ENCODE data around the gene MAPKAPK3. TPM values are rescaled to one million over a fixed set of nuclear protein-coding genes. Genes with fewer than 3 reads are reported as not detected.
A peak's percentile ranks its signal among the peaks of the same experiment; 100 is the strongest.

Gene MAPKAPK3
- total and polyA plus RNA-seq, 2 of the 4 experiments (the other 2 are of a cell fraction) = 38.3 to 57.2 TPM

DNA sequence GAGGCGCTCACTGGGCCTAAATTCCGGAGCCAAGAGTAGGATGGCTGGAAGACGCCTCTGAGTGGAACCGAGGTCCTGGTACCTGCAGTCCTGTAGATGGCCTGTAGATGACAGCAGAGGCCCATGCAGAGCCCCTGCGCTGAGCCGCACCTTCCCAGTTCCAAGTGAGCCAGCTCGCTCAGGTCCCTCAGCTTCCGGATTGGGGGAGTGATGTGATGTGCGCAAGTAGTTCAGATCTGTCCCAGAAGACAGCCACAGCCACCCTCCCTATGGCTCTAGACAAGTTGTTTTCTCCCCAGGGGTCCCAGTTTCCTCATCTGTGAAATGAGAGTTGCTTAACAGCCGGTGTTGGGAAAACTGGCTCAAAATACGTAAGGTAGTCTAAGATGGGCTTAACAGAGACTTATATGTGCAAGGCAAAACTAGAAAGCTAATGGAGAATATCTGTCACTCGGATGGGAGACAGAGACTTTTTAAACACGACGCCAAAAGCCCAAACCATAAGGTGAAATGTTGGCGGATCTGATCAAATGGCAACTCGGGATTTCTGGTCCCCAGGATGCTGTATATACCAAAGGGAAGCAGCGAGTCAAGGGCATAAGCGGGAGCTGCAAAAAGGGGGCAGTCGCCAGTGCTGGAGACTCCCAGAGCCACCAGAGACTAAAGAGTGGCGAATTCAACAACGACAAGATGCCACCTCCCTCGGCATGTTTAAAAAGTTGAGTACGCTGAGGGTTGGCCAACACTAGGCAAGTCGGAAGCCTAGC is 765 bp upstream of the MAPKAPK3 start:
- in situ Hi-C loops (cut with MboI; ENCODE audit: low sequenced_read_pairs) = loop anchor here (5.0 to 25.0 kb wide), 2 partner anchors 756 to 1071 kb away; no protein-coding TSS in a partner anchor
- POLR2A ChIA-PET (ENCODE audit: unreplicated experiment) = interaction anchor here (0.7 kb wide), 1 partner anchor 14 kb away, joined by 4 read pairs; no protein-coding TSS in a partner anchor
- H2BK120ac ChIP-seq (ENCODE audit: low read depth, low read length) = no peak overlapping the region
- peak overlapping the region; percentile 47 for H3K9ac ChIP-seq (ENCODE audit: low read depth, low read length)
- no peak overlapping the region for H4K91ac ChIP-seq (ENCODE audit: insufficient read depth, low read depth, low read length)
- no peak overlapping the region for H2BK20ac ChIP-seq (ENCODE audit: low read depth, low read length)
- ATAC-seq (ENCODE audit: low read depth) (peak; percentile 52), DNase-seq (peak; percentile 79)
- no peak overlapping the region for H3K56ac ChIP-seq (ENCODE audit: extremely low read depth, insufficient read depth, low read length)
- no peaks in the 10 kb centered on the region for H3K36me3 ChIP-seq (ENCODE audit: control insufficient read depth, insufficient read depth, low read length)
- H3K14ac ChIP-seq (replicated peaks; ENCODE audit: low read depth, low read length) = no peak overlapping the region
- no peaks in the 10 kb centered on the region for H3K9me3 ChIP-seq (ENCODE audit: control insufficient read depth, insufficient read depth, low read length)
- peak overlapping the region; percentile 19 for H3K27ac ChIP-seq (ENCODE audit: insufficient read depth, low read length)
- H3K9me1 ChIP-seq (ENCODE audit: insufficient read depth, low read length) = peaks cover 2% of the 10 kb centered on the region; the same call in 1 of the 2 replicates
- H4K8ac ChIP-seq (ENCODE audit: low read depth in 2 of 2, low read length in 2 of 2) = peak overlapping the region; percentile 3 to 79
- no peak overlapping the region for H3K18ac ChIP-seq (ENCODE audit: low read depth, low read length)
- peaks cover 7 to 13% of the 10 kb centered on the region in 2 experiments; a peak in 3 of 4 replicates for H3K79me1 ChIP-seq (ENCODE audit: low read depth in 1 of 2, low read length in 2 of 2)
- H3K23ac ChIP-seq (ENCODE audit: low read depth, low read length) = 0 out of 2 replicates have a peak overlapping the region, but pooled peaks have one; percentile 18
- no peaks in the 10 kb centered on the region; the same call in 1 of the 2 replicates for H4K20me1 ChIP-seq (ENCODE audit: insufficient read depth, low read length)
- H3K27me3 ChIP-seq (ENCODE audit: control insufficient read depth, insufficient read depth, low read length) = no peaks in the 10 kb centered on the region
- intact Hi-C loops (cut with micrococcal nuclease) = loop anchor here (1.0 to 10.0 kb wide), 9 partner anchors 36 to 1049 kb away; partner anchors contain the start of genes DCAF1, MANF and RBM15B
- no peak overlapping the region for H2AK5ac ChIP-seq (ENCODE audit: low read depth, low read length)
- peak; percentile 90 for TF ChIP-seq SMC3 (IDR thresholded peaks at IDR 0.05; ENCODE audit: low read depth, low read length)
- TF ChIP-seq, protein P1, sequence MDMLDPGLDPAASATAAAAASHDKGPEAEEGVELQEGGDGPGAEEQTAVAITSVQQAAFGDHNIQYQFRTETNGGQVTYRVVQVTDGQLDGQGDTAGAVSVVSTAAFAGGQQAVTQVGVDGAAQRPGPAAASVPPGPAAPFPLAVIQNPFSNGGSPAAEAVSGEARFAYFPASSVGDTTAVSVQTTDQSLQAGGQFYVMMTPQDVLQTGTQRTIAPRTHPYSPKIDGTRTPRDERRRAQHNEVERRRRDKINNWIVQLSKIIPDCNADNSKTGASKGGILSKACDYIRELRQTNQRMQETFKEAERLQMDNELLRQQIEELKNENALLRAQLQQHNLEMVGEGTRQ (IDR thresholded peaks at IDR 0.05; ENCODE audit: low read depth, low read length) = no peak
- TF ChIP-seq, protein P2, sequence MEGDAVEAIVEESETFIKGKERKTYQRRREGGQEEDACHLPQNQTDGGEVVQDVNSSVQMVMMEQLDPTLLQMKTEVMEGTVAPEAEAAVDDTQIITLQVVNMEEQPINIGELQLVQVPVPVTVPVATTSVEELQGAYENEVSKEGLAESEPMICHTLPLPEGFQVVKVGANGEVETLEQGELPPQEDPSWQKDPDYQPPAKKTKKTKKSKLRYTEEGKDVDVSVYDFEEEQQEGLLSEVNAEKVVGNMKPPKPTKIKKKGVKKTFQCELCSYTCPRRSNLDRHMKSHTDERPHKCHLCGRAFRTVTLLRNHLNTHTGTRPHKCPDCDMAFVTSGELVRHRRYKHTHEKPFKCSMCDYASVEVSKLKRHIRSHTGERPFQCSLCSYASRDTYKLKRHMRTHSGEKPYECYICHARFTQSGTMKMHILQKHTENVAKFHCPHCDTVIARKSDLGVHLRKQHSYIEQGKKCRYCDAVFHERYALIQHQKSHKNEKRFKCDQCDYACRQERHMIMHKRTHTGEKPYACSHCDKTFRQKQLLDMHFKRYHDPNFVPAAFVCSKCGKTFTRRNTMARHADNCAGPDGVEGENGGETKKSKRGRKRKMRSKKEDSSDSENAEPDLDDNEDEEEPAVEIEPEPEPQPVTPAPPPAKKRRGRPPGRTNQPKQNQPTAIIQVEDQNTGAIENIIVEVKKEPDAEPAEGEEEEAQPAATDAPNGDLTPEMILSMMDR (conservative IDR thresholded peaks at IDR 0.05; ENCODE audit: low read depth, low read length) = peak; percentile 99
- no peak for TF ChIP-seq MXI1 (IDR thresholded peaks at IDR 0.05; ENCODE audit: borderline replicate concordance, low read depth, low read length)
- TF ChIP-seq MAZ (IDR thresholded peaks at IDR 0.05; ENCODE audit: borderline replicate concordance, low read depth, low read length) = no peak
- no peak for TF ChIP-seq NFE2L2 (IDR thresholded peaks at IDR 0.05; ENCODE audit: low read depth, low read length)
- peak; percentile 100 for TF ChIP-seq RAD21 (IDR thresholded peaks at IDR 0.05; ENCODE audit: low read length)
- TF ChIP-seq POLR2A (IDR thresholded peaks at IDR 0.05; ENCODE audit: low read depth, low read length) = 0 out of 2 replicates have a peak, but pooled peaks have one; percentile 31
- TF ChIP-seq CEBPB (IDR thresholded peaks at IDR 0.05; ENCODE audit: low read depth, low read length) = peak; percentile 6; the same call in 1 of the 2 replicates
- no peak for TF ChIP-seq RFX5 (IDR thresholded peaks at IDR 0.05; ENCODE audit: low read depth, low read length)
- peak overlapping the region; percentile 96 for H2AFZ ChIP-seq (replicated peaks; ENCODE audit: low read length, poor library complexity)
- no peak overlapping the region; the same call in 1 of the 2 replicates for H4K5ac ChIP-seq (ENCODE audit: low read depth, low read length)
- H3K4me3 ChIP-seq (ENCODE audit: insufficient read depth, low read depth, low read length) = peak overlapping the region; percentile 61
- CTCF ChIA-PET = interaction anchor here (0.5 to 2.2 kb wide), 29 partner anchors 10 to 1326 kb away, joined by 3 to 17 read pairs (median 3); partner anchors contain the start of genes C3orf18 and HEMK1
- 3% methylated on average over 12 of the region's 24 CpGs; no CpG with 5 or more reads in 1 of the 2 experiments for WGBS, 2 experiments (ENCODE audit: extremely low coverage in 2 of 2, insufficient read length in 1 of 2)
- no TSS peak for BruUV-seq (replicated peaks)
- H2BK5ac ChIP-seq (ENCODE audit: low read depth, low read length, poor library complexity, severe bottlenecking) = no peak overlapping the region
- dilution Hi-C loops (cut with HindIII; ENCODE audit: low sequenced_read_pairs, unreplicated experiment) = no loop called here
- H3K4me1 ChIP-seq (ENCODE audit: control insufficient read depth, insufficient read depth, low read length) = peaks cover 6% of the 10 kb centered on the region
- no peak overlapping the region for H2BK15ac ChIP-seq (ENCODE audit: low read depth, low read length)
- peak overlapping the region; percentile 93 for H3K4me2 ChIP-seq (ENCODE audit: low read depth, low read length)
- H2AK9ac ChIP-seq (replicated peaks; ENCODE audit: low read depth, low read length, poor library complexity) = peak overlapping the region; percentile 37
- H3K4ac ChIP-seq (ENCODE audit: low read depth, low read length) = peak overlapping the region; percentile 63

All from IMR-90 (cell line).